ENCODE data around the gene SPATA32.

SPATA32 gene

GRCh38 chr17:45246338-45246737 lies 15.6 kb downstream of the SPATA32 start:
- no peak for DNase-seq

- no peak for DNase-seq
Measured at GRCh38 chr17:45244725-45245656, 16.9 kb downstream of the SPATA32 start.

GRCh38 chr17:45243750-45244149 lies 18.1 kb downstream of the SPATA32 start:
- DNase-seq: no peak

- no peak for DNase-seq
Measured at GRCh38 chr17:45242029-45242414, 19.9 kb downstream of the SPATA32 start.

- DNase-seq: no peak
Measured at GRCh38 chr17:45241328-45242028, 20.4 kb downstream of the SPATA32 start.

GRCh38 chr17:45240905-45241327 lies 21.0 kb downstream of the SPATA32 start:
- no peak for DNase-seq

- peak; percentile 1 for DNase-seq
Measured at GRCh38 chr17:45238155-45238774, 23.6 kb downstream of the SPATA32 start.

GRCh38 chr17:45237686-45238085 lies 24.2 kb downstream of the SPATA32 start:
- peak; percentile 1 for DNase-seq

- peak; percentile 0 for DNase-seq
Measured at GRCh38 chr17:45236282-45236606, 25.6 kb downstream of the SPATA32 start.

GRCh38 chr17:45235416-45236281 lies 26.2 kb downstream of the SPATA32 start:
- peak; percentile 90 for DNase-seq

GRCh38 chr17:45234641-45235415 lies 27.1 kb downstream of the SPATA32 start:
- DNase-seq: peak; percentile 74

- DNase-seq: no peak
Measured at GRCh38 chr17:45233423-45233924, 28.4 kb downstream of the SPATA32 start.

GRCh38 chr17:45232514-45233422 lies 29.1 kb downstream of the SPATA32 start:
- no peak for DNase-seq

GRCh38 chr17:45231481-45232116 lies 30.3 kb downstream of the SPATA32 start:
- DNase-seq: peak; percentile 56

- no peak for DNase-seq
Measured at GRCh38 chr17:45230787-45231480, 31.0 kb downstream of the SPATA32 start.

- no peak for DNase-seq
Measured at GRCh38 chr17:45230410-45230786, 31.5 kb downstream of the SPATA32 start.

GRCh38 chr17:45229681-45230409 lies 32.0 kb downstream of the SPATA32 start:
- peak; percentile 19 for DNase-seq

- peak; percentile 83 for DNase-seq
Measured at GRCh38 chr17:45228763-45229539, 32.9 kb downstream of the SPATA32 start.
